ENCODE measurements around the gene TTC23L.
A peak's percentile ranks its signal among the peaks of the same experiment; 100 is the strongest.
"Not testable (repeated sequence)": the region's sequence is repeated elsewhere in the genome, so short reads cannot be mapped to it uniquely, and the experiment has no call there.

The TTC23L gene

DNA sequence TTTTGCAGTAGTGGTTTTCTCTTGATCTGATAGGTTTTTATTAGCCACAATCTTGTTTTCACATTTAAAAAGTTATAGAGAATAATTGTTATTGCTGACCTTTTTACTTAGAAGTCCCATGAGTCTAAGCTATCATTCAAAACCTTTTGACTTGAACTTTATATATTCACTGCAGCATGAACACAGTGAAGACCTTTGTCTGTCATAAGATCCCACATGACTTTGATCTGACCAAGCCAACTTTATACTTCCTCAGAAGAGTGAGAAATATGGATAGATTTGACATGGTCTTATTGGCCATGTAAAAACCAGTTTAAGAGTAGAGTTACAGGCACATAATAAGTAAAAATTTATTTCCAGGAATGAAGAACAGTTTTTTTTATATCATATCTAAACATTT, 42.3 kb downstream of the TTC23L start:
- DNase-seq = no peak

DNA sequence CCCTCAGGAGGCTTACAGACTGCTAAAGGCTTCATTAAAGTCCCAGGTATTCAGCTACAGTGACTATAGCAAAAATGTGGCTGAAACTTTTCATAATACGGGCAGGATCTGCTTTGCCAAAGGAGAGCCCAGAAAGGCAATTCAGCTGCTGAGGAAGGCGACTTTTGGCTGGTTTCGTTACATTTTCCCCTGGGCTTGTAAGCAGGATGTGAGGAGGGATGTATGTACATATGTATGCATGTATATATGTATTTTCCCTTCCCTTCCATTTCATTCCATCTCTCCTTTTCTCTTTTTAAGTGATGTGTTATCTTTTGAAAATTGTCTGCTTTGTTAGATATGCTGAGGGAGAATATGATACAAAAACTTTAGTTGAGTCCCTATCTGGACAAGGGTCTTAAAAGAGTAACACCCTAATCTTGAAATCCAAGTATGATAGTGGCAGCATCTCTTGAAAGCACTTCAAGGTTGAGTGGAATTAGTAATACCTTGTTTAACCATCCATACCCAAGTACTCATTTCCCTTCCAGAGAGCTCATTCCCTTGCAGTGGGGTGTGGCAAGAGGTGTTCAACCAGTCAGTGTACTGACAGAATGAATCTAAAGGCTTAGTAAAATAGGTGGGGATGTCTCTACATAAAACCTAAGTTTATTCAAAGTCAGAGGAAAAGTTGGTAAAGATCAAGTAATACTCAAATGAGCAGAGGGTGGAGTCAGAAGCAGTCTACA, 47.6 kb downstream of the TTC23L start:
- DNase-seq = no peak

DNA sequence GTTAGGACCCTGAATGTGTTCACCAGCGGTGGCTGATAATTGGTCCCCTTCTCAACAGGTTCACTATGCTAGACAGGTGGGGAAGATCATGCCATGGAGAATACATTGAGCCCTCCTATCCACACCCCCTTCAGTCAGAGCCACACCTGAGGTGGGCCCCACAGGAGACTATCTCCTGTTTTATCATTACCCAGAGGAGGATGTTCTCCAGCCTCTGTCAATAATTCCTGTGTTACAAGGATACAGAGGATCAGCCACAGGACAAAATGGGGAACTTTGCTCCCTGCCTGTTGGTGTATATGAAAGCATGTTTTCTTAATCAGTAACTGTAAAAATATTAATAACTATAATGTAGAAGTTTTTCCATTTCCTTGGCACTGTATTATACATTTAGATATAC, 50.4 kb downstream of the TTC23L start:
- no peak for DNase-seq

DNA sequence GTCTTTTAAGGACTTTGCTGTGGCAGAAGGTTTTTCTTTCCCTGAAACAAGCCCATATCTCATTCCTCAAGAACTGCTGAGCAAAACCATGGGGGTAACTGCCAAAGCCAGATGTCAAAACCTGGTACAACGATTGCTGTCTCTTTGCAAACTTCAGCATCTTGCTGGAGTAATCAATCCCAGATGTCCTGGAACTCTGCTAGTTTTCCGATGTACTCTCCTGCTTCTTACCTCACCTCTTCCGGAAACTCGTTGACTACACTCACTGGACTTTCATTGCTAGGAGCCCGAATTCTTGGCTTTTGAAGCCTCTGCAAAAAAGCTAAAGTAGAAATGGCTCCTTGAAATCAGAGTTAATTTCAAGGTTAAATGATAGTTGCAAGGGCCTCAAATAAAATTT, 53.0 kb downstream of the TTC23L start:
- no peak for DNase-seq

DNA sequence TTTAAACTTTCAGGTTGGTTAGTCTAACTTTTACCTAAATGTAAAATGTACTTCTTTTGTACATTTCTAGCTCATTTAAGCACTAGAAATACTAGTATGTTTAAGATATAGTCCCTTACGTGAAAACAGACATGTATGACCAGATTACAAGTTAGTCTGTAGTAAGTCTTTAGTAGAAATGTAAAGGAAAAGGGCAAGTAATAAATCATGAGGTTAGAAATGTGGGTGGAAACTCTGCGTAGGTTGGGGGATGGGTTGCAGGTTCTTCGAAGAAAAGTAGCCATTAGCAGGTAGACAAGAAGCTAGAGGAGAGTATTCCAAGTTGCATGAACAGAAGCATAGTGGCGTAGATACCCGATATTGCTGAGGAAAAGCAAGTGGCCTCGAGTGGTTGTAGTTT, 53.5 kb downstream of the TTC23L start:
- DNase-seq = no peak

DNA sequence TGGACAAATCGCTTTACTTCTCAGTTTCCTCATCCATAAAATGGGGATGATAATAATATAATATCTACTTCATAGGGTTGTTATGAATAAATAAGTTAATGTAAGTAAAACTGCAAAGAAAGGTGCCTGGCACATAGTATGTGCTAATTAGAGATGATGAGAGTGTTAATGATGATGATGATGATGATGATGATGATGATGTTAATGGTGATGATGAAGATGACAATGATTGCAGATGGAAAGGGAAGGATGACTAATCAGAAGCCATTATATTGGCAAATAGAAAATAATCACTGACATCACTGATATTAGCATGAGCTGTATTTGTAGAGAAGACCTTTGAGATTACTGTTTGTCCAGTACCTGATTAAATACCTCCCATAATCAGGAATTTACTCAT, 55.8 kb downstream of the TTC23L start:
- DNase-seq = no peak

DNA sequence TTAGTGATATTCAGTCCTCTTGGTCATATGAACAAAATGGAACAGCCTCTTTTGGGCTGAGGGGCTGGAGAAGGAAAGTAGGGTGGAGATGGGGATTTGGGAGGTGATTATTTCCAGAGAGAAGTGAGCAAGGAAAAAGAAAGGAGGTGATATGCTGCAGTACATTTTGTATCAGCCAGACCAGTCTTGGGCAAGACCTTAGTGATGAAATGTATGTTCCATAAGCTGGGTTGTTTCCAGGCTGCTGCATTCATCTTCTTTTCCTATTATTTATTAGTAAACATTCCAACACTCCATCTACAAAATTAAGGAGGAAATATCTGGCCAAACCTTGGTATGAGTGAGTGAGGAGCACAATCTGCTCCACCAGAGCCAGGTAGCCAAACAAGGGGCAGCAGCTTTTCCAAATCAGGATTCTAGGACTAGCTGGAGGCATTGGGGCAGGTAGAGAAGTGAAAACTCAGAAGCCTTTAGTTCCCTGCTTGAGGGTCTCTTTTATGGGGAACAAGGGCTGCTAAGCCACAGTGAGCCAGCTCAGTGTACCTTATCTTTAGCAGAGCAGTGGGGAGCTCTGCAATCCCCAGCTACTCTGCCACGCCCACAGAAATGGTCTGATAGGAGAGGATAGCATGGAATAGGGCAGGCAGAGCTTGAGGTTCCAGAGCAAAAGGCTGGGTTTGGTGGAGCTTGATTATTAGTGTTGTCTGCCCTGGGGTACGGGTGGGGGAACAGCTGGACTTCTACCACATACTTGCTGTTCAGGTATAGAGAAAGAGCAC, 56.9 kb downstream of the TTC23L start:
- DNase-seq = no peak

DNA sequence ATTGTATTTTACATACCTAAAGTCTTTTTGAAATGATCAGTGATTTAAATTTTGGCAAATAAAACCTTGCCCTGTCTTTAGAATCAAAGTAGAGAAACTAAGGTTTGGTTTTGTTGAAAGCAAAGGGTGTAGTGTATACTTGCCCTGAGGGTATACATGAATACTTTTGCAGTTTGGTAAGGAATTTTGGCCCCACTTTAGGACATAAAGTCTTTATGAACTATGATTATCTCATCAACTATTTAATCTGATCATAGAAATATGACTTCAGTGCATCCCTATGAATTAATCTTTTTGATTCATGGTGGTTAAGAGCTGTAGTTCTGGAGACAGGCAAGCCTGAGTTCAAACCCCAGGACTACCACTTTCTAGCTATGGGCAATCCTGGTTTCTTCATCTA, 58.7 kb downstream of the TTC23L start:
- no peak for DNase-seq

DNA sequence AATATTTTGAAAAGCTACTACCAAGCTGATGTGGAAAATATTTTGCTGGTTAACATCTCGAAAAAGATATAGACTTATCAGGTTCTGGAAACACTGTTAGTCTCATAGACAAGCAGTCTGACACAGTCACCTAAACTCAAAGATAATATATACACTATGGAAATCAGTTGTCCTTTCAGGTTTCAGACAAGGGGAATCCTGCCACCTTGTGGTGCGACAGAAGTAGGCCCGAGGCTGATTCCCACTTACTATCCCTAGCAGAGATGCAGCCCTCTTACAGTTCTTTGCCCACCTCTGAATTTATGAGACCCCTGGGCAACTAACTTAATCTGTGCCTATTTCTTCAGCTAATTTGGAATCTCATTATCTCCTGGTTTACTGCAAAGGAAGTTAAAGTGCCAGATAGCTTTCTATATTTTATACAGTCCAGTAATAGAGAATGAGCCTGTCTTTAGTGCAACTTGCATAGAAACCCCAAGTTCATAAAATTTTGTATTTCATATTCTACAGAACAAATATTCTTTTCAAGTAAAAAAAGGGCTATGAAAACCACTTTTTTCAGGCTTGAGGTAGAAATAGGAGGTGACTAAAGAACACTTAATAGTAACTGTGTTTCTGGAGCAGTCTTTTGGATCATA, 59.4 kb downstream of the TTC23L start:
- peak in 3 of 4 experiments; percentile 1 to 48 (median 18) for DNase-seq

DNA sequence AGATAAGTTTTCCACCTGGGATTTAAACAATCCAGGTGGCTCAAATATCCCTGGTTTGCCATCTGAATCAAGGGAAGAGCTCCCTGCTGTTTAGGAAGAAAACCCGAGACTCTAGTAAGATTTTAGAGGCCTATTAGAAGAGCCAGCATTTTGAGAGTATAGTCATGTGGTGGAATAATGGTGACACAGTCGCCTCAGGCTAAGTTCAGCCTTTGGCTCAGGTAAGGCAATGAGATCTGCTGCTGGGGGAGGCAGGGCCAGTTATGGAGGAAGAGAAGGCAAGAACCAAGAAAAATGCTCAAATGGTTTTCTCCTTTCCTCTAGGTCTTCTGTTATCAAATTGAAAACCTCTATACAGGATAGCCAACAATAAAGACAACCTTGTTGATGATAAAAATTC, 60.1 kb downstream of the TTC23L start:
- DNase-seq = no peak

DNA sequence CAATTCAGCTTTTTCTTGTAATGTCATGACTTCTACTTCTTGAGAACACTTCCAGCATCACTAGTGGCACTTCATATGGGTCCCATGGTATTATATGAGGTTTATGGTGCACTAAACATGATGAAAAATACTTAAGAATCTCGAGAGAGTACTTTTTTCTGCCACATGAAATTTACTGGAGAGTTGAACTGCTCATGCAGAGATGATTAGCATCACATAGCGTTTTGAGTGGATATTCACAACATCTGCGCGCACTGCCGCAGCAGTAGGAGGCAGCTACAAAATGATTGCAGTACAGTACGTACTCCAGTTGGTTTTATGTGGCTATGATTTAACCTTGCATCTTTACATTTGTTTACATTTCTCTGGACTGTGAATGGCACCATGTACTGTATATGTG, 61.7 kb downstream of the TTC23L start:
- no peak for DNase-seq

DNA sequence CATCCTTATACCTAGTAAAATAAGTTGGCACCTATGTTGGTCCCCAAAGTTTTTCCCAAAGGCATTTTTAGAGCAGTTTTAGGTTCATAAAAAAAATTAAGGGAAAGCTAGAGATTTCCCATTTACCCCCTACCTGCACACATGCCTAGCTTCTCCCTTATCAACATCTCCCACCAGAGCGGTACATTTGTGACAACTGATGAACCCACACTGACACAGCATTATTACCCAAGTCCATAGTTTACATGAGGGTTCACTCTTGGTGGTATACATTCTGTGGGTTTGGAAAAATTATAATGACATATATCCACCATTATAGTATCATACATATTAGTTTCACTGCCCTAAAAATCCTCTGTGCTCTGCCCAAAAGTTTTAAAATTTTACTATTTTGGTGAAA, 64.3 kb downstream of the TTC23L start:
- DNase-seq = no peak

DNA sequence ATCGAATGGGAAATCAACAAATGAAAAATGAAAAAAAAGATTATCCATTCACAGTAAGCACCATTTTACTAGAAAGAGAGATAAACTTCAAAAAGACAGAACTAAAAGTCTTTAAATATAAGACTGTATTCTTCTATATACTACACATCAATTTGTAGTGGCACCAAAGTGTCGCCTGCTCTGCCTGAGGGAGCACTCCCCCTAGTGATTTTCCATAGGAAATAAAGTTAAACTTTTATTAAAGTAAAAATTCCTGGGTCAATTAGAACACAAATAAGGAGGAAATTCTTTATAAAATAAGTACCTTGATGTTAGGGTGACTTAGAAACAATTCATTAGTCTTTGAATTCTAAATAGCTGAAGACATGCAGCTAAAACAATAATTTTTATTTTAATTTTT, 66.6 kb downstream of the TTC23L start:
- DNase-seq = no peak

DNA sequence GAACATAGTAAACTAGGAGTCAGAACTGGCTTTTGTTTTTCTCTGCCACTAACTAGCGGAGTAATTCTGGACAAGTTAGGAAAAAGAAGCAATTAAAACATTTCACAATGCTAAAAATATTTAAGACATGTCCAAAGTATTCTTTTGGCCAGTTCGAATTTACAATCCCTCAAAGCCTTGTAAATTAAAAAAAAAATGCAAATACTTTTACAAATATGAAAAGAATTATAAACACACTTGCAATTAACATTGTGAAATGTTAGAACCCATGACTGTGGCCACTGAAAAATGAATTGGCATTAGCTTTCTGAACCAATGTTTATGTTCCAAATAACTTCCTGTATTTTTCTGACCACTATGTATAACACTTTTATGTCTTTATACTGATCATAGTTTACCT, 74.1 kb downstream of the TTC23L start:
- no peak for DNase-seq

DNA sequence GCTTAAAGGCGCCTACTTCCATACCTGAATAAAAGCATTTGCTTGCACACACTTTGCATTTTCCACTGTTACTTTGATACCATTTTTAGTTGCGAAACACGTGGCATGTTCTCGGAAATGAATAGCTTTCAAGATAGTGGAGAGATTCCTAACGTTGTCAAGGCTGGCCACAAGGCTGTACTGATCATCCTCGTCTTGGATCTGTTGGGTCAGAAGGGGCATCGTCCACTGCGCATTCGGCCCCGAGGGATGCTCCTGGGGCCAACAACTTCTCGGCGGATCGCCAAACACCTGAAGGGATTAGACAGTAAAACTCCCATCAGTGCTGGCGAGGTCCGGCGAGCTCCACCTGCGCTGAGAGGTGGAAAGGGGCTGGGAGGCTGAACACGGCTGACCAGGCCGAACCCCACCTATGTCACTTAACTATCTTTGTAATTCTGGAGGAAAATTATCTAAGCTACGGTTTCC, 75.7 kb downstream of the TTC23L start:
- DNase-seq = peak in 1 of 4 experiments; percentile 21

DNA sequence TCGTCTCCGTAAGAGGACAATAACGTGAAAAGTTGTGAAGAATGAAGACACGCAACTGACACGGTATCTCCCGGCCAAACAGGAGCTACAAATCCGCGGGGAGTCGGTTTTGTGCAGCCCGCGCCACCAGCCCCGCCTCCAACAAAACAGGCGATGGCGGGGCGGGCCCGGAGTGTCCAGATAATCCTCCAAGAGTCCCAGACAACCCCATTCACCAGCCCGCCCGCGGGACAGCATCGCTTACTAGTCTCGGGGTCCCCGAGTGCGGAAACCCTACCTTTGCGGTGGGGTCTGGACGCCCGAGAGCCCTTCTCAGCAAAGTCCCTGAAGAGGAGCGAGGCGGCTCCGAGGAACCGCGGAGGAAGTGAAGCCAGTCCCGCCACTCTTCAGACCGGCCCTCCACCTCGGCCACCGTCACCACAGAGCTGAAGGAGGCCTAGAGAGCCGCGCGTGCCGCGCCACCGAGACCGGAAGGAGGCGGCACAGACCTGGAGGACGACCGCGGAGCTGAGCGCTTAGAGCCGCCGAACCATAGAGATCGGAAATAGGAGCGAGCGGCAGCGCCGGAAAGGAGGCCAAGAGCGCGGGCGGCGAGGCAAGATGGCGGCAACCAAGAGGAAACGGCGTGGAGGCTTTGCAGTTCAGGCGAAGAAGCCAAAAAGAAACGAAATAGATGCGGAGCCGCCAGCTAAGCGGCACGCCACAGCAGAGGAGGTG, 76.3 kb downstream of the TTC23L start, which contains the start of the genes BRIX1 and RAD1:
Gene BRIX1, plus strand, starts transcription at position 573 of the 717 bp plus-strand sequence. Its CDS starts 28 bp downstream, at position 601.
Gene RAD1, minus strand, starts transcription at position 366 of the 717 bp plus-strand sequence. CDS start 612 bp downstream, outside the sequence.
- peak; percentile 70 to 87 (median 84) for DNase-seq

DNA sequence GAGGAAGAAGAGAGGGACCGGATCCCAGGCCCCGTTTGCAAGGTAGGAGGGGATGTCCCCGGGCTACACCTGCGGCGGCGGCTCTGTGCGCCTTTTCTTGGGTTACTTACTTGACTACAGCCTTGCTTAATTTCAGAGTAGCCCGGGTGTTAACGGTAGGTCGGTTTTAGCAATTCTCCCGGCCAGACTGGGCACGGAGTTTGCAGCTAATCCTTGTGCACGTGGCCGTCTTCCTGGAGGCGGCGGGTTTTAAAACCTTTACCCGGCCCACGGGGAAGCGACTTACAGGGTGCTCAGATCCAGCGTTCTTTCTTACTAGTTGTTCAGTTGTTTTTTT, 76.9 kb downstream of the TTC23L start:
- peak in 1 of 4 experiments; percentile 45 for DNase-seq

DNA sequence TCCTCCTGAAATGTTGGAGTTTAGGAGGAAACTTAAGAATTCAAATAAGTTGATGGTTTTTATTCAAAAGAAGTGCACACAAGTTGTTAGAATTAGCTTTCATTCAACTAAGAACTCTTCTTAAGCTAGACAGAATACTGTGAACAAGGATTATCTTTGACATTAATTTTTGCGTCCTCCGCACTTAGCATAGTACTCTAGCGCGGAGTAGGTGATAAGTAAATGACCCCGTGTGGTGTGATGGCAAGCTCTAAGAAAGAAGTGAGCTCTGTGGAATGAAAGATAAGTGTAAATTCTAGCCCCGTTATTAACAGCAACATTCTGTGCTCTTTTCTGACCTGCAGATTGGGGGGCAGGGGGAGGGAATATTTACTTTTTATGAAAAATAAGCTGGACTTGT, 77.6 kb downstream of the TTC23L start:
- DNase-seq = no peak

DNA sequence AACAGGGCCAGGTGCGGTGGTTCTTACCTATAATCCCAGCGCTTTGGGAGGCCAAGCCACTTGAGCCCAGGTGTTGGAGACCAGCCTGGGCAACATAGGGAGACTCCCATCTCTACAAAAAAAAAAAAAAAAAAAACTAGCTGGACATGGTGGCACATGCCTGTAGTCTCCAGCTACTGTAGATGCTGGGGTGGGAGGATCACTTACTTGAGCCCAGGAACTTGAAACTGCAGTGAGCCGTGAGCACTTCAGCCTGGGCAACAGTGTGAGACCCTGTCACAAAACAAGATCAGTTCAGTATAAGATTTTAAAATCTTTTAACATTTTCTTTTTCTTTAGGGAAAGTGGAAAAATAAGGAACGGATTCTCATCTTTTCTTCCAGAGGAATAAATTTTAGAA, 79.1 kb downstream of the TTC23L start:
- DNase-seq = no peak

DNA sequence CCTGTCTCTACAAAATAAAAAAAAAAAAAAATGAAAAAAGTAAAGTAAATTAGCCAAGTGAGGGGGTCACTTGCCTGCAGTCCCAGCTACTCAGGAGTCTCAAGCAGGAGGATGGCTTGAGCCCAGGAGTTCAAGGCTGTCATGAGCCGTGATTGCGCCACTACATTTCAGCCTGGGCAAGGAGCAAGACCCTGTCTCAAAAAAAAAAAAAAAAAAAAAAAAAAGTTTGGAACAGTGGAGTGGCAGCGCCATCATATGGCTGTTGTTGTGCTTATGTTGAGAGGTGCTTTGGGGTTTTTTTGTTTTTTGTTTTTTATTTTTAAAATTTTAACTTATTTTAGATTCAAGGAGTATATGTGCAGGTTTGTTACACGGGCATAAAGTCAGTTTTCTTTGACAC, 80.1 kb downstream of the TTC23L start:
- DNase-seq = no peak

DNA sequence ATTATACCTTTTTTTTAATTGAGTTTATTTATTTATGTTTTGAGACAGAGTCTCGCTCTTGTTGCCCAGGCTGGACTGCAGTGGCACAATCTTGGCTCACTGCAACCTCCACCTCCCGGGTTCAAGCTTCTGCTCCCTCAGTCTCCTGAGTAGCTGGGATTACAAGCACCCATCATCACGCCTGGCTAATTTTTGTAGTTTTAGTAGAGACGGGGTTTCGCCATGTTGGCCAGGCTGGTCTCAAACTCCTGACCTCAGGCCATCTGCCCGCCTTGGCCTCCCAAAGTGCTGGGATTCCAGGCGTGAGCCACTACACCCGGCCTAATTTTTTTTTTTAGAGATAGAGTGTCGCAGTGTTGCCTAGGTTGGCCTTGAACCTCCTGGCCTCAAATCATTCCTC, 84.3 kb downstream of the TTC23L start:
- not testable (repeated sequence) for DNase-seq

DNA sequence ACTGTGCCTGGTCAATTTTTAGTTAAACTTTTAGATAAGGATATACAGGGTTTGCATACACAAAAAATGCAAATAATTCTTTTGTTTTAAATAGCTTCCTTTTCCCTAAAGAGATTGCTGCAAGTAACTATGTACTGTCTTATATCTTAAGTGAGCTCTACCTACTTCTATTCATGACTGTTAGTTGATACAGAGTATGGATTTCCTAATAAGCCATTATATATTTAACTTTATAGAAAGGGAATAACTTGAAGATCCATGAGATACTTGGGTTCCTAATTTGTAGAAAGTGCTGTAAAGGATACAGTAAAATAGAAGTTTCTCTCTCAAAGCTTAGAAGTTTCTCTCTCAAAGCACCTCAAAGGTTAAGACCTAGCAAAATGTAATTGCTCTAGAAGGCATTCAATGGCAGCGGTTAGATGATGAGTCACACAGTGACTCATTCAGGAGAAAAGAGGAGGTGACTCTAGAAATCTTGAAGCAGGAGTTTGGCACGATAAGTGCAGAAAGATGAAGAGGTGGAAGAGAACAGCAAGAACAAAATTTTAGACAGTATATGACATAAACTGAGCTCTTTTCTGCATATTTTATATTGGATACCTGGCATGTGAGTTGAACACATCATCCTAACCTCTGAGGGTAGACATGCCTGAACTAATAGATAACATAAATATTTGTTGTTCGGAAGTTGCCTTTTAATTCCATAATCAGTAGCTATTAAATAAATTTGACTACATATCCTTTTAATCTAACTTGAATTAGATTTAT, 84.9 kb downstream of the TTC23L start:
- DNase-seq = no peak

DNA sequence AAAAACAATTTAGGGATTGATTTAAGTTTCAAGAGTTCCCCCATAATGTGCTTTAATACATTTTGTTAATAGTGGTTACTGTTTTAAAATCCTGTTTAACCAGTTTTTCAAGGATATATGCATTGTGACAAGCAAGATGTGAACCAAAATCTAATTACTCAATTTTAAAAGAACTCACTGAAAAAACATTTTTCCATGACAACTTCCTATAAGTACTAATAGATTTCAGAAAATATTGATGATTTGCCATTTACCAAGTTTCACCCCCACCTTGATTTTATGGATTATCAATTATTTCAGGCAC, 85.5 kb downstream of the TTC23L start:
- no peak for DNase-seq
